ENCODE results near the gene PCID2.

- TF ChIP-seq, protein P1, sequence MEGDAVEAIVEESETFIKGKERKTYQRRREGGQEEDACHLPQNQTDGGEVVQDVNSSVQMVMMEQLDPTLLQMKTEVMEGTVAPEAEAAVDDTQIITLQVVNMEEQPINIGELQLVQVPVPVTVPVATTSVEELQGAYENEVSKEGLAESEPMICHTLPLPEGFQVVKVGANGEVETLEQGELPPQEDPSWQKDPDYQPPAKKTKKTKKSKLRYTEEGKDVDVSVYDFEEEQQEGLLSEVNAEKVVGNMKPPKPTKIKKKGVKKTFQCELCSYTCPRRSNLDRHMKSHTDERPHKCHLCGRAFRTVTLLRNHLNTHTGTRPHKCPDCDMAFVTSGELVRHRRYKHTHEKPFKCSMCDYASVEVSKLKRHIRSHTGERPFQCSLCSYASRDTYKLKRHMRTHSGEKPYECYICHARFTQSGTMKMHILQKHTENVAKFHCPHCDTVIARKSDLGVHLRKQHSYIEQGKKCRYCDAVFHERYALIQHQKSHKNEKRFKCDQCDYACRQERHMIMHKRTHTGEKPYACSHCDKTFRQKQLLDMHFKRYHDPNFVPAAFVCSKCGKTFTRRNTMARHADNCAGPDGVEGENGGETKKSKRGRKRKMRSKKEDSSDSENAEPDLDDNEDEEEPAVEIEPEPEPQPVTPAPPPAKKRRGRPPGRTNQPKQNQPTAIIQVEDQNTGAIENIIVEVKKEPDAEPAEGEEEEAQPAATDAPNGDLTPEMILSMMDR (IDR thresholded peaks at IDR 0.05): no peak
- no peak for TF ChIP-seq POLR2A (IDR thresholded peaks at IDR 0.05)
Measured at GRCh38 chr13:113201815-113202214, 6.7 kb downstream of the PCID2 start.

All from stomach (tissue), 4 donors.